SK-MEL-5 (cell line): ENCODE results near the gene OTX1. TPM values are rescaled to one million over a fixed set of nuclear protein-coding genes. Genes with fewer than 3 reads are reported as not detected.

Experiments used
- DNase-seq: peaks from one replicate; pipeline ENCODE4 v3.0.0-alpha.2; 2016; ENCODE audit warnings: low read depth, low spot score
- in situ Hi-C: cut with HindIII; loops from 2 replicates; pipeline ENCODE4 v1.10.0; 2016; ENCODE audit warnings: low sequenced_read_pairs, high pct_unique_total_duplicates, low pct_unique_long_range_greater_than_20kb
- total RNA-seq: library from RNA; depleted of rRNA; stranded (reverse); fragments of >200 nt; shearing (Covaris generic); gene quantifications from 2 replicates; pipeline ENCODE4 v1.2.3, GENCODE V29; 2014

The OTX1 gene
- total RNA-seq, 1 experiment from 2014 or later = 1.2 TPM

GRCh38 chr2:63081404-63081803 lies 30.8 kb downstream of the OTX1 start:
- peak; percentile 16 for DNase-seq
- in situ Hi-C loops = no loop called here

- in situ Hi-C loops = no loop called here
- no peak for DNase-seq
Measured at GRCh38 chr2:63086687-63087086, 36.1 kb downstream of the OTX1 start.

GRCh38 chr2:63092401-63092800 lies 41.8 kb downstream of the OTX1 start:
- in situ Hi-C loops = no loop called here
- DNase-seq = no peak

GRCh38 chr2:63092857-63093256 lies 42.2 kb downstream of the OTX1 start:
- in situ Hi-C loops = no loop called here
- DNase-seq = no peak

DNA sequence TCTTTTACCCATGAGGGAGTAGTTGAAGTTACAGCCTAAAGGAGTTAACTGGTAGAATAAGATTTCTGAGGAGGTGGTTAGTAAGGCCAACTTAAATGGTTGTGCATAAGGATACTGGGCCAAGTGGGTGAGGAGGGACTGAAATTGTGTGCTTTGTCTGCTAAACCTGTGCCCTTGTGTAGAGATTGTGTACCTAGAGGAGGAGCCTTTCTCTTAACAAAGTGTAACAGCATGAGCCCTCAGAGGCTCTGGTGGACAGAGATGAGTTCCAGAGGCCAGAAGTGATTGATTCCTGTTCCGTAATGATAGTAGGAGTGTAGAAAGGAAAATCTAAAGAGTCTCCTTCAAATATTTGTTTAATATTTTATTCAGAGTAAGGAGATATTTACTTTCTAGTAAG lies 42.9 kb downstream of the OTX1 start:
- DNase-seq = no peak
- in situ Hi-C loops = no loop called here

- no peak for DNase-seq
- in situ Hi-C loops = no loop called here
Measured at GRCh38 chr2:63096491-63096890, 45.9 kb downstream of the OTX1 start.

DNA sequence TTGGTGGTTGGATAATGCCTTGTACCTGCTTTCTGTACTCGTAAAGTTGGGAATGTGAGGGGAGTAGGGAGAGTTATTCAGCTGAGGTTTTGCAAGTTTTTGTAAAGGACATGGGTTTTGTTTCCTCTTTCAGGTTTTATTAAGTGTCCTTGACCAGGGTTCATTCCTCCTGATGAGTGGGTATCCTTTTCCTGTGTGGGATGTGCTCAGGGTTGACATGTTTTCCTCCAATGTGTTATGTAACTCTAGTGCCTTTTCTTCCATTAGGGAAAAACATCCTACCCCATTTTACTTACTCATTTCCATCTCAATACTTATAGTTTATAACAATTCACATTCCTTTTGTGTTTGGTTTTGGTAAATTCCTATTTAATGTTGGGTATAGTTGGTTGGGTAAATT lies 48.4 kb downstream of the OTX1 start:
- in situ Hi-C loops = no loop called here
- no peak for DNase-seq

- in situ Hi-C loops = no loop called here
Measured at GRCh38 chr2:63101954-63102353, 51.3 kb downstream of the OTX1 start.

DNA sequence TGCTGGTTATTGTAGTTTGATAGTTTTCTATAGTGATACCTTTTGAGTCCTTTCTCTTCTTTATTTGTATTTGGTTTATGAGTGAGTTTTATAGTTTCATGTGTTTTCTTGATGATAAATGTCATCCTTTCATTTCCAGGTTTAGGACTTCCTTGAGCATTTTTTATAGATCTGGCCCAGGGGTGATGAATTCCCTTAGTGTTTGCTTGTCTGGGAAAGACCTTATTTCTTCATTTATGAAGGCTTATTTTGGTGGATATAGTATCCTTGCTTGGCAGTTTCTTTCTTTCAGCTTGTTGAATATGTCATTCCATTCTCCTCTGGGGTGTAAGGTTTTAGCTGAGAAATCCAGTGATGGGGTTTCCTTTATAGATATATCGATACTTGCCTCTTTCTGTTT lies 53.9 kb downstream of the OTX1 start:
- DNase-seq = no peak
- in situ Hi-C loops = no loop called here

More at GRCh38 chr2:63101954-63102353, 51.3 kb downstream of the OTX1 start:
- DNase-seq = no peak
